ENCODE measurements around the gene PLD5.
A peak's percentile ranks its signal among the peaks of the same experiment; 100 is the strongest.

The PLD5 gene

GRCh38 chr1:242524571-242525359 is at the start of gene PLD5:
PLD5 (minus strand) TSS chr1:242524697.
- TF ChIP-seq, protein P1, sequence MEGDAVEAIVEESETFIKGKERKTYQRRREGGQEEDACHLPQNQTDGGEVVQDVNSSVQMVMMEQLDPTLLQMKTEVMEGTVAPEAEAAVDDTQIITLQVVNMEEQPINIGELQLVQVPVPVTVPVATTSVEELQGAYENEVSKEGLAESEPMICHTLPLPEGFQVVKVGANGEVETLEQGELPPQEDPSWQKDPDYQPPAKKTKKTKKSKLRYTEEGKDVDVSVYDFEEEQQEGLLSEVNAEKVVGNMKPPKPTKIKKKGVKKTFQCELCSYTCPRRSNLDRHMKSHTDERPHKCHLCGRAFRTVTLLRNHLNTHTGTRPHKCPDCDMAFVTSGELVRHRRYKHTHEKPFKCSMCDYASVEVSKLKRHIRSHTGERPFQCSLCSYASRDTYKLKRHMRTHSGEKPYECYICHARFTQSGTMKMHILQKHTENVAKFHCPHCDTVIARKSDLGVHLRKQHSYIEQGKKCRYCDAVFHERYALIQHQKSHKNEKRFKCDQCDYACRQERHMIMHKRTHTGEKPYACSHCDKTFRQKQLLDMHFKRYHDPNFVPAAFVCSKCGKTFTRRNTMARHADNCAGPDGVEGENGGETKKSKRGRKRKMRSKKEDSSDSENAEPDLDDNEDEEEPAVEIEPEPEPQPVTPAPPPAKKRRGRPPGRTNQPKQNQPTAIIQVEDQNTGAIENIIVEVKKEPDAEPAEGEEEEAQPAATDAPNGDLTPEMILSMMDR (conservative IDR thresholded peaks at IDR 0.05; ENCODE audit: low read depth, low read length): no peak

GRCh38 chr1:242569867-242570266 is 45.4 kb upstream of the PLD5 start:
- H2AFZ ChIP-seq (ENCODE audit: low read depth): no peak overlapping the region
- H3K4me3 ChIP-seq (IDR thresholded peaks at IDR 0.05; ENCODE audit: insufficient read depth, low read depth, low read length): no peak overlapping the region
- no peak overlapping the region for H3K9ac ChIP-seq
- no peaks in the 10 kb centered on the region for H4K20me1 ChIP-seq (ENCODE audit: insufficient read depth)
- H3K4me2 ChIP-seq: no peak overlapping the region
- no peak overlapping the region for H3K27ac ChIP-seq
- H3K27me3 ChIP-seq (ENCODE audit: insufficient read depth, low read depth): no peaks in the 10 kb centered on the region
- TF ChIP-seq, protein P1 (conservative IDR thresholded peaks at IDR 0.05; ENCODE audit: low read depth, low read length): no peak
- H3K36me3 ChIP-seq (ENCODE audit: insufficient read depth): no peaks in the 10 kb centered on the region
- H3K4me1 ChIP-seq (ENCODE audit: low read depth, poor library complexity, severe bottlenecking): no peaks in the 10 kb centered on the region
- H3K79me2 ChIP-seq (ENCODE audit: insufficient read depth, low read depth): no peaks in the 10 kb centered on the region

More at GRCh38 chr1:242524571-242525359, at the start of gene PLD5:
- H2AFZ ChIP-seq (ENCODE audit: low read depth): peak within 1 kb of the TSS; percentile 94
- H3K4me3 ChIP-seq (IDR thresholded peaks at IDR 0.05; ENCODE audit: insufficient read depth, low read depth, low read length): peak within 1 kb of the TSS; percentile 82
- H3K27me3 ChIP-seq (ENCODE audit: insufficient read depth, low read depth): no peaks in the 10 kb centered on the region
- peak within 1 kb of the TSS; percentile 66 for H3K4me2 ChIP-seq
- peaks cover 6% of the 10 kb centered on the region for H3K4me1 ChIP-seq (ENCODE audit: low read depth, poor library complexity, severe bottlenecking)
- H3K27ac ChIP-seq: no peak within 1 kb of the TSS
- peak within 1 kb of the TSS; percentile 38 for H3K9ac ChIP-seq
- no peaks in the 10 kb centered on the region for H3K36me3 ChIP-seq (ENCODE audit: insufficient read depth)
- no peaks in the 10 kb centered on the region for H4K20me1 ChIP-seq (ENCODE audit: insufficient read depth)
- no peaks in the 10 kb centered on the region for H3K79me2 ChIP-seq (ENCODE audit: insufficient read depth, low read depth)

- H3K27ac ChIP-seq: no peak overlapping the region
- TF ChIP-seq, protein P1 (conservative IDR thresholded peaks at IDR 0.05; ENCODE audit: low read depth, low read length): no peak
- H3K4me1 ChIP-seq (ENCODE audit: low read depth, poor library complexity, severe bottlenecking): no peaks in the 10 kb centered on the region
- H3K9ac ChIP-seq: no peak overlapping the region
- no peaks in the 10 kb centered on the region for H3K79me2 ChIP-seq (ENCODE audit: insufficient read depth, low read depth)
- no peak overlapping the region for H3K4me2 ChIP-seq
- no peaks in the 10 kb centered on the region for H3K27me3 ChIP-seq (ENCODE audit: insufficient read depth, low read depth)
- no peaks in the 10 kb centered on the region for H4K20me1 ChIP-seq (ENCODE audit: insufficient read depth)
- H3K4me3 ChIP-seq (IDR thresholded peaks at IDR 0.05; ENCODE audit: insufficient read depth, low read depth, low read length): no peak overlapping the region
- no peaks in the 10 kb centered on the region for H3K36me3 ChIP-seq (ENCODE audit: insufficient read depth)
- no peak overlapping the region for H2AFZ ChIP-seq (ENCODE audit: low read depth)
Observed at GRCh38 chr1:242568666-242569065, 44.2 kb upstream of the PLD5 start.

- H3K4me1 ChIP-seq (ENCODE audit: low read depth, poor library complexity, severe bottlenecking): no peaks in the 10 kb centered on the region
Observed at GRCh38 chr1:242567596-242567995, 43.1 kb upstream of the PLD5 start.

More at GRCh38 chr1:242567596-242567995, 43.1 kb upstream of the PLD5 start:
- TF ChIP-seq, protein P1 (conservative IDR thresholded peaks at IDR 0.05; ENCODE audit: low read depth, low read length): no peak
- no peak overlapping the region for H3K4me2 ChIP-seq
- H3K27ac ChIP-seq: no peak overlapping the region
- H4K20me1 ChIP-seq (ENCODE audit: insufficient read depth): no peaks in the 10 kb centered on the region
- no peak overlapping the region for H3K9ac ChIP-seq
- H2AFZ ChIP-seq (ENCODE audit: low read depth): no peak overlapping the region
- H3K79me2 ChIP-seq (ENCODE audit: insufficient read depth, low read depth): no peaks in the 10 kb centered on the region
- H3K36me3 ChIP-seq (ENCODE audit: insufficient read depth): no peaks in the 10 kb centered on the region
- H3K4me3 ChIP-seq (IDR thresholded peaks at IDR 0.05; ENCODE audit: insufficient read depth, low read depth, low read length): no peak overlapping the region
- H3K27me3 ChIP-seq (ENCODE audit: insufficient read depth, low read depth): no peaks in the 10 kb centered on the region

All from KMS-11 (cell line).